IPS-18a (cell line): Measurements from ENCODE around the gene MAN2B2.

ENCODE experiments used
- H3K27ac ChIP-seq: one replicate; pipeline ENCODE4 v1.5.1; 2013; ENCODE audit warnings: low read length
- H3K27me3 ChIP-seq: one replicate; pipeline ENCODE4 v1.6.1; 2013; ENCODE audit warnings: mild to moderate bottlenecking, low read length; ENCODE audit not compliant: control insufficient read depth, insufficient read depth
- H3K36me3 ChIP-seq: one replicate; pipeline ENCODE4 v1.6.1; 2013; ENCODE audit warnings: low read depth, low read length; ENCODE audit not compliant: control insufficient read depth
- H3K4me1 ChIP-seq: one replicate; pipeline ENCODE4 v1.6.1; 2013; ENCODE audit warnings: low read depth, low read length; ENCODE audit not compliant: control insufficient read depth
- H3K4me3 ChIP-seq: one replicate; pipeline ENCODE4 v1.5.1; 2013; ENCODE audit warnings: low read length
- H3K9ac ChIP-seq: one replicate; pipeline ENCODE4 v1.6.1; 2013; ENCODE audit warnings: mild to moderate bottlenecking, low read length, moderate library complexity
- H3K9me3 ChIP-seq: one replicate; pipeline ENCODE4 v1.6.1; 2013; ENCODE audit warnings: low read depth, low read length; ENCODE audit not compliant: control insufficient read depth

Gene MAN2B2

GRCh38 chr4:6598641-6599040, 23.7 kb downstream of the MAN2B2 start:
- no peak overlapping the region for H3K9ac ChIP-seq
- no peak overlapping the region for H3K4me3 ChIP-seq
- H3K27ac ChIP-seq, result no peak overlapping the region

GRCh38 chr4:6601661-6602250, 26.8 kb downstream of the MAN2B2 start:
- no peaks in the 10 kb centered on the region for H3K27me3 ChIP-seq
- H3K4me1 ChIP-seq, result no peaks in the 10 kb centered on the region
- no peaks in the 10 kb centered on the region for H3K9me3 ChIP-seq
- no peaks in the 10 kb centered on the region for H3K36me3 ChIP-seq
- H3K27ac ChIP-seq, result no peak overlapping the region
- H3K4me3 ChIP-seq, result no peak overlapping the region
- no peak overlapping the region for H3K9ac ChIP-seq

More at GRCh38 chr4:6598641-6599040, 23.7 kb downstream of the MAN2B2 start:
- no peaks in the 10 kb centered on the region for H3K27me3 ChIP-seq
- no peaks in the 10 kb centered on the region for H3K36me3 ChIP-seq
- H3K4me1 ChIP-seq, result no peaks in the 10 kb centered on the region
- H3K9me3 ChIP-seq, result no peaks in the 10 kb centered on the region

- Histone ChIP-seq H3K9ac (no peak overlapping the region), H3K27ac (no peak overlapping the region)
Observed at GRCh38 chr4:6602289-6602688, 27.3 kb downstream of the MAN2B2 start.

GRCh38 chr4:6603128-6603527, 28.1 kb downstream of the MAN2B2 start:
- H3K4me1 ChIP-seq, result no peaks in the 10 kb centered on the region
- no peaks in the 10 kb centered on the region for H3K9me3 ChIP-seq
- no peak overlapping the region for H3K9ac ChIP-seq
- no peak overlapping the region for H3K4me3 ChIP-seq
- H3K36me3 ChIP-seq, result no peaks in the 10 kb centered on the region
- H3K27me3 ChIP-seq, result no peaks in the 10 kb centered on the region
- H3K27ac ChIP-seq, result no peak overlapping the region

More at GRCh38 chr4:6602289-6602688, 27.3 kb downstream of the MAN2B2 start:
- Histone ChIP-seq H3K36me3 (no peaks in the 10 kb centered on the region), H3K4me3 (no peak overlapping the region), H3K4me1 (no peaks in the 10 kb centered on the region), H3K27me3 (no peaks in the 10 kb centered on the region), H3K9me3 (no peaks in the 10 kb centered on the region)

GRCh38 chr4:6605114-6605513, 30.1 kb downstream of the MAN2B2 start:
- no peaks in the 10 kb centered on the region for H3K9me3 ChIP-seq
- no peaks in the 10 kb centered on the region for H3K36me3 ChIP-seq
- no peaks in the 10 kb centered on the region for H3K27me3 ChIP-seq
- no peak overlapping the region for H3K9ac ChIP-seq
- no peak overlapping the region for H3K4me3 ChIP-seq
- no peak overlapping the region for H3K27ac ChIP-seq
- H3K4me1 ChIP-seq, result no peaks in the 10 kb centered on the region

GRCh38 chr4:6605605-6606004, 30.6 kb downstream of the MAN2B2 start:
- H3K27me3 ChIP-seq, result no peaks in the 10 kb centered on the region
- no peak overlapping the region for H3K4me3 ChIP-seq
- H3K9me3 ChIP-seq, result no peaks in the 10 kb centered on the region
- no peaks in the 10 kb centered on the region for H3K36me3 ChIP-seq
- no peak overlapping the region for H3K27ac ChIP-seq
- no peak overlapping the region for H3K9ac ChIP-seq
- H3K4me1 ChIP-seq, result no peaks in the 10 kb centered on the region

GRCh38 chr4:6606465-6607235, 31.7 kb downstream of the MAN2B2 start:
- no peaks in the 10 kb centered on the region for H3K36me3 ChIP-seq
- no peaks in the 10 kb centered on the region for H3K27me3 ChIP-seq
- no peaks in the 10 kb centered on the region for H3K9me3 ChIP-seq
- H3K9ac ChIP-seq, result no peak overlapping the region
- no peak overlapping the region for H3K4me3 ChIP-seq
- no peaks in the 10 kb centered on the region for H3K4me1 ChIP-seq
- H3K27ac ChIP-seq, result no peak overlapping the region

- no peak overlapping the region for H3K4me3 ChIP-seq
- H3K9ac ChIP-seq, result no peak overlapping the region
- H3K27me3 ChIP-seq, result no peaks in the 10 kb centered on the region
- H3K4me1 ChIP-seq, result no peaks in the 10 kb centered on the region
- no peaks in the 10 kb centered on the region for H3K36me3 ChIP-seq
- no peak overlapping the region for H3K27ac ChIP-seq
- H3K9me3 ChIP-seq, result no peaks in the 10 kb centered on the region
Observed at GRCh38 chr4:6607368-6608055, 32.5 kb downstream of the MAN2B2 start.

- Histone ChIP-seq H3K4me3 (no peak overlapping the region), H3K9ac (no peak overlapping the region), H3K27ac (no peak overlapping the region), H3K36me3 (no peaks in the 10 kb centered on the region), H3K27me3 (no peaks in the 10 kb centered on the region), H3K9me3 (no peaks in the 10 kb centered on the region), H3K4me1 (no peaks in the 10 kb centered on the region)
Observed at GRCh38 chr4:6608758-6609414, 33.9 kb downstream of the MAN2B2 start.

GRCh38 chr4:6609415-6610079, 34.6 kb downstream of the MAN2B2 start:
- Histone ChIP-seq H3K36me3 (no peaks in the 10 kb centered on the region), H3K9ac (no peak overlapping the region), H3K4me1 (no peaks in the 10 kb centered on the region), H3K27ac (no peak overlapping the region), H3K27me3 (no peaks in the 10 kb centered on the region), H3K9me3 (no peaks in the 10 kb centered on the region), H3K4me3 (no peak overlapping the region)

- Histone ChIP-seq H3K36me3 (no peaks in the 10 kb centered on the region), H3K4me3 (no peak overlapping the region), H3K9me3 (no peaks in the 10 kb centered on the region), H3K9ac (no peak overlapping the region), H3K4me1 (no peaks in the 10 kb centered on the region), H3K27me3 (no peaks in the 10 kb centered on the region), H3K27ac (no peak overlapping the region)
Observed at GRCh38 chr4:6610856-6611430, 36.0 kb downstream of the MAN2B2 start.
